Measurements from ENCODE around the gene TULP3.

Gene TULP3

DNA sequence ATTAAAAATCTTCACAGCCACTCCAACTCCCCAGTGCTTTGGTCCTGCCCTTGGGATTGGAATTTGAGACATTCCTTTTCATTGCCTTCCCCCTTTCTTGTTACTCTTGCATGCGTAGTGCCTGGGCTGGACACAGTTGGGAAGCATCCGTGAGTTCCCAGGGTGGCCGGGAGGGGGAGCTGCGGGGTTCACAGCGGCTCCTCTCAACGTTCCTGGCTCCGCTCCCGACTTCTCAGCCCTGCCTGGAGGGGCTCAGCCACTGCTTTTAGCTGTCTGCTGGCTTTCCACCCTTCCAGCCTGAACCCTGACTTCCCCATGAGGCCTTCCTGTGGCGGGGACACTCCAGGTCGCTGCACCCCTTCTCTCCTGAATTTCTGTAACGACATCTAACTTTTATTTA, 37.1 kb upstream of the TULP3 start:
- no peak for FAIRE-seq
- peak; percentile 88 for DNase-seq (ENCODE audit: insufficient read length, low spot score)
- peak; percentile 82 for TF ChIP-seq CTCF (IDR thresholded peaks at IDR 0.05; ENCODE audit: insufficient read depth, missing control alignments)

- no peak for TF ChIP-seq CTCF (IDR thresholded peaks at IDR 0.05; ENCODE audit: insufficient read depth, missing control alignments)
- DNase-seq (ENCODE audit: insufficient read length, low spot score), result no peak
- no peak for FAIRE-seq
Observed at GRCh38 chr12:2854669-2855453, 35.8 kb upstream of the TULP3 start.

GRCh38 chr12:2855546-2855945, 35.1 kb upstream of the TULP3 start:
- no peak for DNase-seq (ENCODE audit: insufficient read length, low spot score)
- FAIRE-seq, result no peak
- no peak for TF ChIP-seq CTCF (IDR thresholded peaks at IDR 0.05; ENCODE audit: insufficient read depth, missing control alignments)

GRCh38 chr12:2856051-2856450, 34.6 kb upstream of the TULP3 start:
- TF ChIP-seq CTCF (IDR thresholded peaks at IDR 0.05; ENCODE audit: insufficient read depth, missing control alignments), result no peak
- DNase-seq (ENCODE audit: insufficient read length, low spot score) (no peak), FAIRE-seq (no peak)

DNA sequence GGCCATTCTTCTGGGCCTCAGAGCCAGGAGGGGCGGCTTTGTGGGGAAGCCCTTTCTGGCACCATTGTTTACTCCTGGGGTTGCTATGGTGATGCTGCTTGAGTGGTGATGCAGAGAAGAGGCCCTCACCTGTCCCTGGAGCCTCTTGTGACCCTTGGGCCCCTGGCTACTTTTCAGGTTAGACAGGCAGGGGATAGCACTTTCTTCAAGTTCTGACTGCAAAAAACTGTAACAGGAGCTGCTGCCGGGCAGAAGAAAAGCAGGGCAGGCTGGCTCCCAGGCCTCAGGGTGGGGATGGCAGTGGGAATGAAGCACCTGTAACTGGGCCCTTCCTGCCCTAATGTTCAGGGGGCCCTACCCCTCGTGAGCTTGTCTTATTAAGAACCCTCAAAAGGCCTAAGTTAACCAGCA, 33.7 kb upstream of the TULP3 start, which contains the start of gene TEX52:
TSS of gene TEX52 (minus strand) at position 19 of the 411 bp plus-strand sequence. CDS start at position 6, 13 bp downstream.
- TF ChIP-seq CTCF (IDR thresholded peaks at IDR 0.05; ENCODE audit: insufficient read depth, missing control alignments), result no peak
- no peak for DNase-seq (ENCODE audit: insufficient read length, low spot score)

GRCh38 chr12:2857576-2857975, 33.1 kb upstream of the TULP3 start:
- TF ChIP-seq CTCF (IDR thresholded peaks at IDR 0.05; ENCODE audit: insufficient read depth, missing control alignments), result no peak
- DNase-seq (ENCODE audit: insufficient read length, low spot score) (no peak), FAIRE-seq (no peak)

More for the DNA sequence above, 33.7 kb upstream of the TULP3 start, which contains the start of gene TEX52:
- no peak for FAIRE-seq

GRCh38 chr12:2858334-2858733, 32.4 kb upstream of the TULP3 start:
- no peak for DNase-seq (ENCODE audit: insufficient read length, low spot score)
- no peak for TF ChIP-seq CTCF (IDR thresholded peaks at IDR 0.05; ENCODE audit: insufficient read depth, missing control alignments)
- no peak for FAIRE-seq

All from D721Med (cell line).